Left hindlimb (tissue), 1 donor: ENCODE data around the gene DCST1.

Experiments
- DNase-seq: peaks from one replicate; pipeline ENCODE4 v3.0.0-alpha.2; 2018

DCST1 gene

DNA sequence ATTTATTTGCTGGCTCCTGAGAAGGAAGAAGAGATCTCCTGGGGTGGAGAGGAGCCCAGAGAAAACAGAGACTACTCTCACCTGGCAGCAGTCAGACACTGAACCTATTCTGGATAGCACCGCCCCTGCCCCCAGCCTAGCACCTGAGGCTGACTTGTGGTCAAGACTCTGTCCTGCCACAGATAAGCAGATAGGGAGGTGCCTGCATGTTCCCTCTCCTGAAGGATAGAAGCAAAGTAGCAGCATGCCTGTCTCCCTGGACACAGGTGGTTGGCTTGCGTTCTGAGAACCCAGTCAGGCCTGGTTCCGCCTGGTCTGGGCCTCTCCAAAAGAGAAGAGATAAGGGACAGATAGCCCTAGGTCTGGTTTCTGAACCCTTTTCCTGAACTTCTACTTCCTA lies 43.7 kb downstream of the DCST1 start:
- DNase-seq: no peak

DNA sequence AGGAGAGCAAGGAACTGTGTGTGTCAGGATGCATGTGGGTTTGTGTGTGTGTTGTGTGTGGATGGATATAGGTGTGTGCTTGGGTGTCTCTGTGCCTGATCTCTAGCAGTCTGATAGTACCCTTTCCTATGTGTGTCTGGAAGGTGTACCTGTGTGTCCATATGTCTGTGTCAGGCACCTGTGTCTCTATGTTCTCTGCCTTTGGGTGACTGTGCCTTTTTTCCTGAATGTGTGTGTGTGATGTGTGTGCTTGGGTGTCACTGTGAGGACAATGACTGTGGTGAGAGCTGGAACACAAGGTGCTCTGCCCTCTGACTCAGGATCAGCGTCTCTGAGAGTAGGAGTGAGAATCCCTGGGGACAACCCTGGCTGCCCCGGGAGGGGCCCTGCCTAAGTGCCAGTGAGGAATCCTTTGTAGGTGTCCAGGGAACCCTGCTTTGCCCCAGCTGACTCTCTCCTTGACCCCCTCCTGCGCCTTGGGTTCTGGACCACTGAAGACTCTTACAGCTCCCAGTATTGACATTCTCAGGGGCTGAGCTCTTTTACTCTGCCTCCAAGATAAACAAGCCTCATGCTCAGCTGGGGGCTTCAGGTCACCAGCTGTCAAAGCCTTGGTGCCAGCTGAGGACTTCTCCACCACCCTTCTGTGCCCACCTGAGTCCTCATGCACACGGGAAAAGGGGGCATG lies 44.3 kb downstream of the DCST1 start:
- DNase-seq: peak; percentile 23

DNA sequence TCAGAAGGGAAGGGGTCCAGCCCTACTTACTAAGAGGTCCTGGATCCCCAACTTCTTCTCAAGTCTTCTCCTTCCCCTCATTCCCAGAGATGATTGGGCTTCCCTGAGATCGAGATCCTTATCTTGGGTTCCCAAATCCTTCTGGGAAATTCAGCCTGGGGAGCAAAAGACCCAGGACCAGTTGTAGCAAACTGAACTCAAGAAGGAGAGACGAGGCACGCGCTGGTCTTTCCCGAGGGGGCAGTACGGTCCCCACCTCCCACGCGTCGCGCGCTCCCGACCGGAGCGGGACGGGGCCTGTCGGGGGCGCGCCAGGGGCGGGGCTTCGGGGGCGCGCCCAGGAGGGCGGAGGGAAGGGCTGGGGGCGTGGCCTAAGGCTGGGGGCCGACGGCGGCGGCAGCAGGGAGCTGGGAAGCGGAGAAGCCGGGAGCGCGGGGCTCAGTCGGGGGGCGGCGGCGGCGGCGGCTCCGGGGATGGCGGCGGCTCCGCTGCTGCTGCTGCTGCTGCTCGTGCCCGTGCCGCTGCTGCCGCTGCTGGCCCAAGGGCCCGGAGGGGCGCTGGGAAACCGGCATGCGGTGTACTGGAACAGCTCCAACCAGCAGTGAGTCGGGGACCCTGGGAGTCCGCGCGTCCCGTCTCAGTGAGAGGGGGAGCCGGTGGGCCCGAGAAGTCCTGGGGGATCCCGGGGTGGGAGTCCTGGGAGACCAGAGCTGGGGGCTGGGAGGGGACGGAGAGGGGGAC lies 45.0 kb downstream of the DCST1 start, which contains the start of gene EFNA3:
Gene EFNA3, plus strand, starts transcription at position 369 of the 741 bp plus-strand sequence. Its CDS starts 105 bp downstream, at position 474.
- DNase-seq: peak; percentile 83

DNA sequence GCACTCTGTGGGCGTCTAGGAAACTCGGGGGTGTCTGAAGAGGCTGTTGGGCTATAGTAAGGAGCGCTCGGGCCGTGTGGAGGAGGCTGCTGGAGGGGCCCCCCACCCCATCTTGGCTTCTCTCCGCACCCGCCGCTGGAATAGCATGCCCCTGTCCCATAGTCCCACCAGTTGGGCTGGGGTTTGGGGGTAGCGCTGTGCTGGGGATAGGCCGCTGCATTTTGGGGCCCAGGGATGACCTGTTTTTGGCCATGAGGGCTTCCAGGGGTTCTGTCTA lies 45.5 kb downstream of the DCST1 start:
- peak; percentile 46 for DNase-seq

DNA sequence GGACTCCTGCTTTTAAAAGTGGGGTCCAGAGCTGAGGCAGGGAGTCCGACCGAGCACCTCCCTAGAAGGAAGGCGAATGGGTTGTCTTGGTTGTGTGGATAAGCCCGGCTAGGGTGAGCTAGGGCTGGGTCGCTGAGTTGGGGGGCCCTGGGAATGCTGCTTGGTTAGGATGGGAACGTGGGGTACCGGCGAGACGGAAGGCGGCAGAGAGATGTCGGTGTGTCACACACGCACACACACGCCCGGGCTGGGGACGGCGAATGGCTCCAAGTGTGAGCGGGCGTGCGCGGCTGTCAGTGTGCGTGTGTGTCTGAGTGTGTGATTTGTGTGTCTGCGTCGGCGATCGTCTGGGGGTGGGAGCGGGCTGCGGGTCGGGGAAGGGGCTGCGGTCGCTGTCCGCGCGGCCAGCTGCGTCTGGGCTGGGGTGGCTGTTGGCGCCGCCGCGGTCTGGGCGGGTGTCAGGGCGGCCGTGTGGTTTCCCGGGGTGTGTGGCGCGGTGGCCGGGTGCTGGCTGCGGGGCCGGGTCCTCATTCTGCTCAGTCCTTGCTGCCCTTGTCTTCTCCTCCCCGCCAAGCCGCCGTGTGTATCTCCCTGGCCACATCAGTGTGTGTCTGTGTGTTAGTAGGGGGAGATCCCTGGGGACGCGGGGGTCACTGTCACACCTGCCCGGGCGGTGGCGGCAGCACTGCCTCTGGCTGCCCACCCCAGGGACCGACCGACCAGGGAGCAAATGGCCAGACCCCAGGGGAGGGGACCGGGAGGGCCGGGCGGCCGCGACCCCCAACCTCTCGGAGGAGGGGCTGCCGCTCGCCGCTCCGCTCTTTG lies 46.1 kb downstream of the DCST1 start:
- DNase-seq: peak; percentile 40

DNA sequence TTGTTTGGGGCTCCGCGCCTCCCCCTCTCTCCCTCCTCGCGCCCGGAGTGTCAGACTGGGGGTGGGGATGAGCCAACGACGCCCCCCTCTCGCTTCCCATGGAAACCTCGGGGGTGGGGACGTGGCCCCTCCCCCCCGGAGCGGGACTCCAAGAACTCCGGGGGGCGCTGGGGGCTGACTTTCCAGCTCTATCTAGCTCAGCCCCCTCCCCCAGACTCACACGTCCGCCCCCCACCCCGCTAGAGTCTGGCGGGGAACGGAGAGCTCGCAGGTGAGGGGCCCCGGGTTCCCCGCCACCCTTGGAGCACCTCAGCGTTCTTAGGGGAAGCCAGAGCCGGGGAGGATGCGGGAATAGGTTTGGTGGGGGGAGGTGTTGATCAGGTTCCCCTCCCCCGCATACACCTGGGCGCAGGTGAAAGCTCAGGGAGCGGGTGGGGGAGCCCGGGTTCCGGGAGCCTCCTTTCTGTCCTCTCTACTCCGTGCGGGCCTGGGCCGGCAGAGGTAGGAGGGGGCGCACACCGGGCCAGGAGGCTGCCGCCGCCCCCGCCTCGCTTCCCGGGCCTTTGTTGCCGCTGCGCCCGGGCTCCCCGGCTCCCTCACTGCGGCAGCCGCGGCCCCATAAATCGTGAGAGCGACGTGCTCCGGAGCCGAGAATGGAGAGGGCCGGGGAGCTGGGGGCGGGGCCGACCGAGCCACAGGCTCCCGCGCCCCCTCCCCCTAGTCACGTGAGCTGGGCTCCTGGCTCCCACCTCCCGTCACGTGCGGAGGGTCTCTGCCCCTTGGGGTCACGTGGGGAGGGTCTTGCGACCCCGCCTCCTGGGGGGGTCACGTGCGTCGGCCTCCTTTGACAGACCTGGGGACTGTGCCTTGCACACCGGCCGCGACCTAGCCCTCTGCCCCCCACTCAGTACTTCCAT lies 46.9 kb downstream of the DCST1 start:
- peak; percentile 52 for DNase-seq

DNA sequence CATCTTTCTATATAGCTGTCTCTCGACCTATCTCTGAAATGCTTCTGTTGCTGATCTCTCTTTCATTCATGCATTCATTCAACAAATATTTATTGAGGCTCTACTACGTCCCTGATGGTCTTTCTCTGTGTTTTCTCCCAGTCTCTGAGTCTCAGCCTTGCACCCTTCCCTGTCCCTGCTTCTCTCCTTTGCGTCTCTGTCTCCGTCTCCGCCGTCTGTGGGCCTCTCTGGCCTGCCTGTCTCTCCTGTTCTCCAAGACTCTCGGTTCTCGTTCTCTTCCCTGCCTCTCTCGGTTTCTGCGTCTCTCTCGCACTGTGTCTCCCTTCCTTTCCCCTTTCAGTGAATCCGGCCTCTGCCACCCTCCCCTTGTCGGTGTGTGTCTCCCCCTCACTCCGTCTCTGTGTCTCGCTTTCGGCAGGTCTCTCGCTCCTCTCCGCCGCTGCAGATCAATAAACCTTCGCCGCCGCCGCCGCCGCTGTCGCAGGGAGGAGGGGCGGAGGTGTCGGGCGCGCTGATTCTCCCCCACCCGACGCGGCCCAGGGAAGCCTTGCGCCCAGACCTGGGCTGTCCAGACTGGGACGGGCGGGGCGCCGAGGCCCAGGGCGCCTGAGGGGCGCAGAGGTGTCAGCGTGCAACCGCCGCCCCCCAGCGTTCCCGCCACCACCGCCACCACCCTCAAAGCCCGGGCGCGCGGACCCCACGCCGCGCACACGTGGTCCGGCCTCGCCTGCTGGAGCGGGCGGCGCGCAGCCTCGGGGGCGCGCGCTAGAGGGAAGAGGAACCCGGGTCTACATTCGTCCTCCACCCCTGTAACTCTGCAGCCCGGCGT lies 48.1 kb downstream of the DCST1 start:
- peak; percentile 36 for DNase-seq

DNA sequence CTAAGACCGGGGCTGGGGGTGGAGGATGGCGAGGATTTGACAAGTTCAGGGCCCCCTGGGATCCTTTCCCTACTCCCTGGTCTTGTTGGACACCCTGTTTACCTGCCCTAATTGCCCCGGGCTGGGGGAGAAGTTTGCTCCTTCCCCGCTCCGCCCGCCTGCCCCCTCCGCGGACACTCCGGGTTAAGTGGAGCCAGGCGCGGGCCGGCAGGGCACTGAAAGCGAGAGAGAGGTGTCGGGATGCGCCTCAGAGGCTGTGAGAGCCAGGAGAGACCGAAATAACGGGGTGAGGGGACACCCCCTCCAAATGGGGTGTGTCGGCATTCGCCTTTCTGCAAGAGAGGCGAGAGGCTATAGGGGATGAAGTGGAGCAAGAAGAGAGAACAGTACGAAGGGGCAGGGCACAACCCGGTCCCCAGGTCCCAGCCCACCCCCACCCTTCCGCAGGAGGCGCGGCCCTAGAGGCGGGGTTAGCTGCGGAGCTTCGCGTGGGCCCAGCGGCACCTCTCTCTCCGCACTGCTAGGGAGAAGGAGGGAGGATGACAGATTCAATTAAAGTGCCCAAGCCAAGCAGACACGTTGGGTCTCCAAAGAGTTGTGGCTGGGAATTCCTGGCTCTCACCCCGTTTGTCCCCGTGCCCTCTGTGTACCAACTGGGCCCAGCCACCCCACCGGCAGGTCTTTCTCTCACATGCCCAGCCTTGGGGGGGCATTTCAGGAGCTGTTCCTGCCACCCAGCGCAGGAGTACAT lies 48.9 kb downstream of the DCST1 start:
- peak; percentile 39 for DNase-seq

DNA sequence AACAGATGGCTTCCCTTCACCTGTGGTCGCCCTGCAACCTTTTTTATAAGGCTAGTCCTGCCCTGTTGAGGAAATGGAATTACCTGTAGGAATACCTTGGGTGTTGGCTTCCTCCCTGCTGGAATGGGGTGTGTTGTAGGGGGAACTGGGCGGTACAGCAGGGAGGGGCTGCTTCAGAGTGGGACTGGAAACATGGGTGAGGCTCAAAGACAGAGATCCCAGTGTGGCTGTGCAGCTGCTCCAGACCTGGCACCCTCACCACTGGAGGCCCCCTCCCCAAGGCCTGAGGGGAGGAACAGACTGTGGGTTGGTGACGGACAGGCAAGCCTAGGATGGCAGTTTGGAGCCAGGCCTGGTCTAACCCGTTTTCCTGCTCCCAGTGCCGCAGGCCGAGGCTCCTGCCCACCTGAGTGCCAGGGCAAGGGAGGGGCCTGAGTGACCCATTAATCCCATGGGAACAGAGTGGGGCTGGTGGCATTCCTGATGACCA lies 49.5 kb downstream of the DCST1 start:
- DNase-seq: peak; percentile 38

DNA sequence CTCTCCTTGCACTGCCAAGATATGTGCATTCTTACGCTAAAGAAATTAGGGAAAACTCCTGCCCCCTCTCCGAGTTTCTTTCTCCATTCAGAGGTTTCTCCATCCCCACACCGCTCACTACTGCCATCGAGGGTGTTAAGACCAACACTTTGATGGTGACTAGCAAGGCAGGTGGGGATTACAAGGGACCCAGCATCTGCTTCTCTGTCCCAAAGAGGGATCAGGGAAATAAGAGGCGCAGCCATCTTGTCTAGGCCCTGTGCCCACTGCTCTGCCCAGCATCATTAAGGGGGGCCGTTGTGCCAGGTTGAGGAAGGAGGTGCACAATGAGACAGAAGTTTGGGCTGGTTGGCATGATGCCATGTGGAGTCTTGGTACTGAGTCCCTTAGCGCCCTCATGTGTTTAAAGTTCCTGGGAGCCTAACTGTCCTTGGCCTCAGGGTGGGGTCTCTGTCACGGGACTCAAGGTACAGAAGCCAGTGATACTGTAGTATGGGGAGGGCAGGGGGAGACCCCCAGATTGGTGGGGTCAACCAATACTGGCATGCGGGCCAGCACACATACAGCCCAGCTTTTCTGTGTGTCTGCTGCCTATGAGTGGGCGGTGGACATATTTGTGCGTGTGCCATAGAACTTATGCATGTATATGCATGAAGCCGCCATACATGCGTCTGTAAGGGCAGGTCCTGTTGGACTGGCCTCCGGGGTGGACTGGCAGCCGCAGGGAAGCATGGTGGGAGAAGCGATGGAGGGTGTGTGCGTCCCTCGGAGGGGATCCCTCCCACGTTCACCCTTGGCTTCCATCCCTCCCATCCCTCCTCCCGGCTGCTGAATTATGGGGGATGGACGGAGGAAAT lies 50.5 kb downstream of the DCST1 start:
- DNase-seq: peak; percentile 52

DNA sequence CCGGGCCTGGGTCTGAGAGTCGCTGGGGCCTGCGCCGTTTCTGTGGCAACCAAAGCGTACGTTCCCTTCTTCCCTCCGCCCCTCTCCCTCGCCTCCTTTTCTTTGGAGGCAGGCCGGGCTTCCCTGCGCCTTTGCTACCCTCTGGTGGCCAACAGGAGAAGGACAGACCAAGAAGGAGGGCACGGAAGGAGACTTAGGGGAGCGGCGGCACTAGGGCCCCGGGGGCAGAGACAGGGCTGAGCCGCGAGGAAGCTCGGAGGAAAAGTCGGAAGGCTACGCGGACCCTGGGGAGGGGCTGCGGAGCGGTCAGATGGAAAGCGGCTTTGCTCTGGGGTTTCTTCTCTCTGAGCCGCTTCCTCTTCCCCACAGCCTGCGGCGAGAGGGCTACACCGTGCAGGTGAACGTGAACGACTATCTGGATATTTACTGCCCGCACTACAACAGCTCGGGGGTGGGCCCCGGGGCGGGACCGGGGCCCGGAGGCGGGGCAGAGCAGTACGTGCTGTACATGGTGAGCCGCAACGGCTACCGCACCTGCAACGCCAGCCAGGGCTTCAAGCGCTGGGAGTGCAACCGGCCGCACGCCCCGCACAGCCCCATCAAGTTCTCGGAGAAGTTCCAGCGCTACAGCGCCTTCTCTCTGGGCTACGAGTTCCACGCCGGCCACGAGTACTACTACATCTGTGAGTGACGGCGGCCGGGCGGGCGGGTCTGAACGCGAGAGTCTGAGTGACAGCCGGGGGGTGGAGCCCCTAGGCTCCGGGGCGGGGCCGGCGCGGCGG lies 51.3 kb downstream of the DCST1 start:
- peak; percentile 96 for DNase-seq

DNA sequence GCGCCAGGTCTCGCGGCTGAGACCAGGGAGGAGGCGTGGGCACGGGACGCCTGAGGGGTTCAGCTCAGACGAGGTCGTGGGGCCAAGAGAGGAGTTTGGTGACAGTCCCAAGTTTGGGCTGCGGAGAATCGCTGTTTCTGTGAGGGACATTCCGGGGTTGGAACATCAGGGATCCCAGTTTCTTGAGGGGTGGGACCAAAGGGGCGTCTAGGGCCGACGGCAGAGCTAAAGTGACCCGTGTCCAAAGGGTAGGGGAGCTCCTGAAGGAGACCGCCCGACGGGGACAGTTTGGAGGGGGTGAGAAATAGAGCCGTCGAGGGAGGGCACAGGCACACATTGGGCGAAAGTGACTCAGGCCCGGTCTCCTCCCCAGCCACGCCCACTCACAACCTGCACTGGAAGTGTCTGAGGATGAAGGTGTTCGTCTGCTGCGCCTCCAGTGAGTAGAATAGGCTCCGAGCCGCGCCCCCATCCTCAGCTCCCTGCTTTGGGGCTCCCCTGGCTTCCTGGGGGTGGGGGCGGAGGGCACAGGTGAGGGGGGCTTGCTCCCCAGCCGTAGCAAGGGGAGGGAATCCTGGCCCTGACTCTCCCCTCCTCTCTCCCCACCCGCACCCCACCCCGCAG lies 52.0 kb downstream of the DCST1 start:
- peak; percentile 73 for DNase-seq

DNA sequence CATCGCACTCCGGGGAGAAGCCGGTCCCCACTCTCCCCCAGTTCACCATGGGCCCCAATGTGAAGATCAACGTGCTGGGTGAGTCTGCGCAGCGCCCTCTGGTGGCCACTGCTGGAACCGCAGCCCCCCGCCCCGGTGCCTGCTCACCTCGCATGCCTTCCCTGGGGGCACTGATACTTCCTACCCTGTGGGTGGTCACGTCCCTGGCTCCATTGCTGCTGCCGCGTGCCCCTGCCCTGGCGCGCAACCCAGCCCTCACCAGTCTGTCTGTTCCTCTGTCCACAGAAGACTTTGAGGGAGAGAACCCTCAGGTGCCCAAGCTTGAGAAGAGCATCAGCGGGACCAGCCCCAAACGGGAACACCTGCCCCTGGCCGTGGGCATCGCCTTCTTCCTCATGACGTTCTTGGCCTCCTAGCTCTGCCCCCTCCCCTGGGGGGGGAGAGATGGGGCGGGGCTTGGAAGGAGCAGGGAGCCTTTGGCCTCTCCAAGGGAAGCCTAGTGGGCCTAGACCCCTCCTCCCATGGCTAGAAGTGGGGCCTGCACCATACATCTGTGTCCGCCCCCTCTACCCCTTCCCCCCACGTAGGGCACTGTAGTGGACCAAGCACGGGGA lies 52.6 kb downstream of the DCST1 start:
- DNase-seq: peak; percentile 83

DNA sequence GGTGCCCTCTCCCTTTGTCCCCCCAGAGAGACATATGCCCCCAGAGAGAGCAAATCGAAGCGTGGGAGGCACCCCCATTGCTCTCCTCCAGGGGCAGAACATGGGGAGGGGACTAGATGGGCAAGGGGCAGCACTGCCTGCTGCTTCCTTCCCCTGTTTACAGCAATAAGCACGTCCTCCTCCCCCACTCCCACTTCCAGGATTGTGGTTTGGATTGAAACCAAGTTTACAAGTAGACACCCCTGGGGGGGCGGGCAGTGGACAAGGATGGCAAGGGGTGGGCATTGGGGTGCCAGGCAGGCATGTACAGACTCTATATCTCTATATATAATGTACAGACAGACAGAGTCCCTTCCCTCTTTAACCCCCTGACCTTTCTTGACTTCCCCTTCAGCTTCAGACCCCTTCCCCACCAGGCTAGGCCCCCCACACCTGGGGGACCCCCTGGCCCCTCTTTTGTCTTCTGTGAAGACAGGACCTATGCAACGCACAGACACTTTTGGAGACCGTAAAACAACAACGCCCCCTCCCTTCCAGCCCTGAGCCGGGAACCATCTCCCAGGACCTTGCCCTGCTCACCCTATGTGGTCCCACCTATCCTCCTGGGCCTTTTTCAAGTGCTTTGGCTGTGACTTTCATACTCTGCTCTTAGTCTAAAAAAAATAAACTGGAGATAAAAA lies 53.4 kb downstream of the DCST1 start:
- peak; percentile 51 for DNase-seq

DNA sequence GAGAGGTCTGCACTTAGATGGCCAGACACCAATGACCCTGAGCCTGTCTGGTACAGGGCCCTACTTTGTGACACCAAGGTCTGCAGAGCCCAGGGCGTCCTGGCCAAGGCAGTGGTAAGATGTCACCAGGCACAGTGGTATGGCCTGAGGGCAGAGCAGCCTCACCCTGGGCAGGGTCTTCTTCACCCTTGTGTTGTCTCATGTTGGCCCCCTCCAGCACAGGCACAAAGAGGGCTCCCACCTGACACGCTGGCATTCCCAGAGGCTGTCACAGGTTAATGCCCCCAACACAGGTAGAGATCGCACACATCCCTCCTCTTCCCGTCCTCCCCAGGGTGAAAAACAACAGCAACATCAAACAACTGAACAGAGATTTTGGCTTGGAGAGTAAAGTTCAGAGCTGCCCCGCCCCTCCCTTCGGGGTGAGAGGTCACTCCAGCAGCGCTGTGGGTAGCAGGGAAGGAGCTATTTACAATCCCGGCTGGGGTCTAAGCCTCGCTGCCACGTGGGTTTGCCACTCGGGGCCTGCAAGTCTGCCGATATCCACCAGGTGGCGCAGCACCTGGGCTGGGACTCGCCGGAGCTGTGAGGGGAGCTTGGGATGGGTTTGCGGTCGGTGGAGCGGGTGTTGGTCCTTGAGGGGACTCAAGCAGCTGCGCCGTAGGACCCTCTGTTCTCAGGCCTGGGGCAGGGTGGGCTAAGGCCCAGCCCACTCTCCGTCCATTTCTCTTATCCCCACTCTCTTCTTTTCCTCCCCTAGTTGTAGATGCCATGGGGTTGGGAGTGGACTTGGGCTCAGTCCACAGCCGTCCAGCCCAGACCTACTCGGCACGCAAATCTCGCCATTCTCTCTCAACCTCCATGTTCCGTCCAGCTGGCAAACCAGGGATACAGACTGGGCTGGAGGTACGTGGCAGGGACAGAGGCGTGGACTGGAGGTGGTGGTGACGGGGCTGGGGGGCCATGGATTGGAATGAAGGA lies 57.7 kb downstream of the DCST1 start:
- peak; percentile 85 for DNase-seq

DNA sequence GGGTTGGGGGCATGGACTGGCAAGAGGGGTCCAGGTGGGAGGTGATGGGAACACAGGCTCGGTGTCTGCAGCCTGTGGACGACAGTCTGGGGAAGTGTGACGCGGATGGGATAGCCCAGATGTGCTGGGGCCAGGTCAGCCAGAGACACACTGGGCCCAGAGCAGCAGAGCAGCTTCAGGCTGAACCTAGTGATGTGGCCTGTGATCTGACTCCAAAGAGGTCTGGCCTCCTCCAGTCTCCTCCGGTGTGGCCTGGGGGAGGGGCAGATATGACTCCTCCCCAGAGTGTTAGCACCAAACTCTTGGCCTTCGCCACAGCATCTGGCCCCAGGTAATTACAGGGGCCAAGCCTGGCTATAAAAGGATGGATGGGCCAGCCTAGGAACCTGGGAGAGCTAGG lies 58.5 kb downstream of the DCST1 start:
- DNase-seq: no peak
